Mesodermal cell (in vitro differentiated cells): ENCODE measurements around the gene CTF1.
"Not testable (repeated sequence)": the region's sequence is repeated elsewhere in the genome, so short reads cannot be mapped to it uniquely, and the experiment has no call there.

Experiments
- H3K27ac ChIP-seq: 2 replicates; pipeline ENCODE4 v1.7.0; 2013; ENCODE audit warnings: mild to moderate bottlenecking, low read depth, low read length, moderate library complexity; ENCODE audit not compliant: severe bottlenecking
- H3K36me3 ChIP-seq: 2 replicates; pipeline ENCODE4 v1.7.1; 2013; ENCODE audit warnings: mild to moderate bottlenecking, low read length, moderate library complexity; ENCODE audit not compliant: control insufficient read depth, insufficient read depth
- H3K4me1 ChIP-seq: one replicate; pipeline ENCODE4 v1.7.1; 2013; ENCODE audit warnings: mild to moderate bottlenecking, low read length; ENCODE audit not compliant: insufficient read depth, control insufficient read depth, poor library complexity, severe bottlenecking
- H3K4me3 ChIP-seq: 2 replicates; pipeline ENCODE4 v1.7.0; 2013; ENCODE audit warnings: low read length, control low read depth, mild to moderate bottlenecking; ENCODE audit not compliant: insufficient read depth, poor library complexity, severe bottlenecking; ENCODE audit errors: extremely low read depth
- H3K9me3 ChIP-seq: 2 replicates; pipeline ENCODE4 v1.7.1; 2013; ENCODE audit warnings: mild to moderate bottlenecking, low read length, moderate library complexity; ENCODE audit not compliant: control insufficient read depth
- WGBS, 2 experiments: methylation state at CpG; one replicate each; pipeline ENCODE4 v1.1.5; 2013; ENCODE audit warnings: missing lambda C conversion rate in 2 of 2; ENCODE audit not compliant: insufficient coverage in 2 of 2; 5-methylcytosine and 5-hydroxymethylcytosine counted together

CTF1 gene

GRCh38 chr16:30939571-30939970, 43.2 kb downstream of the CTF1 start:
- H3K4me3 ChIP-seq, H3K4me1 ChIP-seq, H3K9me3 ChIP-seq: not testable (repeated sequence)
- H3K27ac ChIP-seq: peak overlapping the region; percentile 41
- H3K36me3 ChIP-seq: peaks cover 87% of the 10 kb centered on the region
- 97 to 98% methylated on average over 7 to 8 of the region's 8 CpGs for WGBS, 2 experiments

GRCh38 chr16:30941600-30942425, 45.4 kb downstream of the CTF1 start:
- Histone ChIP-seq H3K4me1 (peaks cover 8% of the 10 kb centered on the region), H3K27ac (no peak overlapping the region), H3K4me3 (no peak overlapping the region), H3K36me3 (peaks cover 89% of the 10 kb centered on the region), H3K9me3 (no peaks in the 10 kb centered on the region)
- WGBS, 2 experiments: 35 to 36% methylated on average over 11 to 15 of the region's 15 CpGs

GRCh38 chr16:30942426-30942806, 46.0 kb downstream of the CTF1 start:
- Histone ChIP-seq H3K9me3 (no peaks in the 10 kb centered on the region), H3K4me1 (peaks cover 14% of the 10 kb centered on the region), H3K4me3 (no peak overlapping the region), H3K36me3 (peaks cover 86% of the 10 kb centered on the region), H3K27ac (no peak overlapping the region)
- 55 to 89% methylated on average over 3 of the region's 4 CpGs for WGBS, 2 experiments

DNA sequence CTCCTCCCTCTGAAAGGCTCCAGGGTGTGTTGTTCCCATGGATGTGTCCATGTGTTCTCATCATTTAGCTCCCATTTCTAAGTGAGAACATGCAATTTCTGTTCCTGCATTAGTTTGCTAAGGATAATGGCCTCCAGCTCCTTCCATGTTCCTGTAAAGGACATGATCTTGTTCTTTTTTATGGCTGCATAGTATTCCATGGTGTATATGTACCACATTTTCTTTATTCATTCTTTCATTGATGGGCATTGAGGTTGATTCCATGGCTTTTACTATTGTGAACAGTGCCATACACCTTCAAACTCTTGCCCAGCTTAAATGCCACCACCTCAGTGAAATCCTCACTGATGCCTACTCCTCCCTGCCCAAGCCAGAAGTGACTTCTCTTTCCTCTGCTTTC, 47.9 kb downstream of the CTF1 start:
- Histone ChIP-seq H3K9me3 (no peaks in the 10 kb centered on the region), H3K4me3 (no peak overlapping the region), H3K27ac (no peak overlapping the region), H3K4me1 (peaks cover 15% of the 10 kb centered on the region), H3K36me3 (peaks cover 72% of the 10 kb centered on the region)

DNA sequence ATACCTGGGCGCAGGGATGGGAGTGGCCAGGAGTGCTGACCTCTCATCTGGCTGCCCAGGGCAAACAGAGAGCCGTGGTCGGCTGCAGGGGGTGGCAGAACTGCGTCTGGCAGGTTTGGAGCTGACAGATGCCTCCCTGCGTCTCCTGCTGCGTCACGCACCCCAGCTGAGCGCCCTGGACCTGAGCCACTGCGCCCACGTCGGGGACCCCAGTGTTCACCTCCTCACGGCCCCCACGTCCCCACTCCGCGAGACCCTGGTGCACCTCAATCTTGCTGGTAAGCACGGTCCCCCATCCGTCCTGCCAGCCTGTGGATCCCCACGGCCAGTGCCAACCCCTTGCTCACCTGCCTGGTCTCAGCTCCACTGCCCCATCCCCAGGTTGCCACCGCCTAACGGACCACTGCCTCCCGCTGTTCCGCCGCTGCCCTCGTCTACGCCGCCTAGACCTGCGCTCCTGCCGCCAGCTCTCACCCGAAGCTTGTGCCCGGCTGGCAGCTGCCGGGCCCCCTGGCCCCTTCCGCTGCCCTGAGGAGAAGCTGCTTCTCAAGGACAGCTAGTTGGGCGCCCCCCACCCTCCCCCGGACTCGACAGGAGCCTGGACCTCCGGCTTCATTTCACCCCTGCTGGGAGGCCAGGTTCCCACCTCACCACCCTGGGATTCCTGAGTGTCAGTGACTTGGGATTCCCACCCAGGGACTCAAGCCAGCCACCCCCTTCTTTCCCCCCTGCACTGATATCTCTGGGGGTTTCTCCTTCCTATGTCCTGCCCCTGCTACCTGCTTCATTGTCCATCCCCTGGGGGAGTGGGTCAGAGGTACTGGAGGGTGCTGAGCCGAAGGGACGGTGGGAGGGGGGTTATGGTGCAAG, 50.5 kb downstream of the CTF1 start:
- H3K27ac ChIP-seq: peak overlapping the region; percentile 91
- H3K4me3 ChIP-seq: no peak overlapping the region
- H3K36me3 ChIP-seq: peaks cover 59% of the 10 kb centered on the region
- peaks cover 18% of the 10 kb centered on the region for H3K4me1 ChIP-seq
- WGBS, 2 experiments: 85 to 90% methylated on average over 34 to 36 of the region's 38 CpGs
- H3K9me3 ChIP-seq: no peaks in the 10 kb centered on the region

DNA sequence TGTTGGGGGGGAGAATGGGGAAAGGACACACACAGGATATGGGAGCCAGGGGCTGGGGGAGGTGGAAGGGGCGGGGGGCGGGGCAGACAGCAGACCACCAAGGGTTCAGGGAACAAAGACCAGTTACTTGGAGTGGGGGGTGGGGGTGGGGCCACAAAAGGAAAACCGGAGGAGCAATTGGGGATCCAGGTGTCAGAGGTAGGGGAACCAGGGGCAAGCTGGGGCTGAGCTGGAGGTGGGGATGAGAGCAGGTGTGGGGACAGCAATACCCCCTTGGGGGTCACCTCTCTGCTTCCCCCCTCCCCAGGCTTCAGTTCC, 51.1 kb downstream of the CTF1 start:
- peak overlapping the region; percentile 84 for H3K4me3 ChIP-seq
- peaks cover 18% of the 10 kb centered on the region for H3K4me1 ChIP-seq
- no peaks in the 10 kb centered on the region for H3K9me3 ChIP-seq
- peaks cover 53% of the 10 kb centered on the region for H3K36me3 ChIP-seq
- 25% methylated on average over 1 of the region's 3 CpGs; no CpG with 5 or more reads in 1 of the 2 experiments for WGBS, 2 experiments
- peak overlapping the region; percentile 91 for H3K27ac ChIP-seq

DNA sequence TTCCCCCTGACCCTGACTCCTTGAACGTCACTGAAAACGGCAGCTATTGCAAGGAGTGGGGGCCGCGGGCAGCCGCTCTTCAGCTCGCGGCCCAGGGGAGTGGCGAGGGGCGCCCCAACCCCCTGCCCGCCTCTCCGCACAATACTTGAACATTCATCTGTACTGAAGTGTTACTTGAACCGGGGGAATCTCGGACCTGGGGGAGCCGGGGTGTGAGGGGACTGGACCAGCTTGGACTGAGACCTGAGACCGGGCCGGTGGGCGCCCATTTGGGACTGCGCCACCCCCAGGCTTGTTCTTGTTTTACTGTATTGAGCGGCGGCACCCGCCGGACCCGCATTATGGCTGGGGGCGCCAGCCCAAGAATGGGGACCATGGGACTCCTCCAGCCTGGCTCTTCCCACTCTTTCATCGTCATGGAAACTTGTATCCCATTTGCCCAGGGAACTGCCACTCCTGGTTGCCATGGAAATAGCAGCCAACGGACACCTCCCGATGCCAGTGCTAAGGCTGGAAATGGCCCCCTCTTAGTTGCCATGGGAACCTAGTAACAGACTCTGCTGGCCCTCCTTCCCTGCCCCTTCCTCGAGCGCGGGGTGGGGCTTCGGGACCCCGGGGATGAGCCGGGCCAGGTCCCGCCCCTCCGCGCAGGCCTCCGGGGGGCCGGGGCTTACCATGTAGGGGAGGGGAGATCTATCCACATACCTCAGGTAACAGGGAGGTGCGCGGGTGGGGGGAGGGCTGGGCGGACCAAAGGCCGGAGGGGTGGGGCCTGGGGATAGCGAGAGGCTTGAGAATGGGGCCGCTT, 51.6 kb downstream of the CTF1 start:
- H3K4me1 ChIP-seq: peaks cover 18% of the 10 kb centered on the region
- 7 to 8% methylated on average over 14 to 20 of the region's 44 CpGs for WGBS, 2 experiments
- peak overlapping the region; percentile 91 for H3K27ac ChIP-seq
- H3K4me3 ChIP-seq: peak overlapping the region; percentile 84
- H3K36me3 ChIP-seq: peaks cover 48% of the 10 kb centered on the region
- H3K9me3 ChIP-seq: no peaks in the 10 kb centered on the region

GRCh38 chr16:30948667-30949649, 52.5 kb downstream of the CTF1 start, which contains the start of gene ORAI3:
TSS of gene ORAI3 (plus strand) at chr16:30949068. CDS start at chr16:30949290, 222 bp downstream.
- no peaks in the 10 kb centered on the region for H3K9me3 ChIP-seq
- peak within 1 kb of the TSS; percentile 84 for H3K4me3 ChIP-seq
- H3K4me1 ChIP-seq: peaks cover 26% of the 10 kb centered on the region
- 0% methylated on average over 49 to 57 of the region's 70 CpGs for WGBS, 2 experiments
- peaks cover 40% of the 10 kb centered on the region for H3K36me3 ChIP-seq
- H3K27ac ChIP-seq: peak within 1 kb of the TSS; percentile 91

- Histone ChIP-seq H3K4me1 (peaks cover 27% of the 10 kb centered on the region), H3K36me3 (peaks cover 31% of the 10 kb centered on the region), H3K4me3 (peak overlapping the region; percentile 84), H3K27ac (peak overlapping the region; percentile 86), H3K9me3 (no peaks in the 10 kb centered on the region)
- 10 to 11% methylated on average over 19 to 21 of the region's 21 CpGs for WGBS, 2 experiments
These were observed 53.5 kb downstream of the CTF1 start for GRCh38 chr16:30949650-30950515.
